Activated CD4-positive, alpha-beta T cell treated with anti-CD3 and anti-CD28 coated beads for 48 hours (primary cell): ENCODE measurements around the gene BMF.
"Not testable (repeated sequence)": the region's sequence is repeated elsewhere in the genome, so short reads cannot be mapped to it uniquely, and the experiment has no call there.

Experiments used
- DNase-seq: peaks from one replicate; pipeline ENCODE4 v3.0.0-alpha.2; 2020

Gene BMF

DNA sequence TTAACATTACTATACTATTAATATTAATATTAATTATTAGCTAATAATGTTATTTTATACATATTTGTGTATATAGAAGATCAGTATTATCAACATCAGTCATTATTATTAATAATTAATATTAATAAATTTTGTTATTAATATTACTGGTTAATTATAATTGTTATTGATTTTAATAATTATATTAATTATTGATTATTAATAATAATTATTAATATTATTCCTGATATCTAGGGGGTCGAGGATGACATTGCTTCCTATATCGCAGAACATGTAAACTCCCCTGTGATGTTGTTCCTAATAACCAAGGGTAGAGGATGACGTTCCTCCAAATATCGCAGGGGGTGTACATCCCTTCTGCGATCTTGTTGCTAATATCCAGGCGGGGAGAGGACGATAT is 17.3 kb upstream of the BMF start:
- DNase-seq: no peak

- DNase-seq: not testable (repeated sequence)
Observed at GRCh38 chr15:40124807-40125285, 16.2 kb upstream of the BMF start.

- DNase-seq: not testable (repeated sequence)
Observed at GRCh38 chr15:40124333-40124732, 15.7 kb upstream of the BMF start.

DNA sequence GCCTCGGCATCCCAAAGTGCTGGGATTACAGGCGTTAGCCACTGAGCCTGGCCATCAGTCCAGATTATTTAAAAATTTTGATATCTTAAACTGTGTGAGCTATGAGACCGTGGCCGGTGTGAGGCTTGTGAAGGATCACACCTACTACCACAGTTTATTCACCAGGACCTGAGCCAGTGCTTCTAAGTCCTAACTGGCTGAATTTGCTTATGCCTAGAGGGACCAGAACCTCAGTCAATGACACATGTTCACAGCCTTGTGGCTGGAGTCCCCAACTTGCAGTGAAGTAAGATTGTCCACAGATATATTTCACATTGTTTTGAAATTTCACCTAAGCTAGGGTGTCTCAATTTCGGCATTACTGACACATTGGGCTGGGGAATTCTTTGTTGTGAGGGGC is 15.2 kb upstream of the BMF start:
- not testable (repeated sequence) for DNase-seq

DNA sequence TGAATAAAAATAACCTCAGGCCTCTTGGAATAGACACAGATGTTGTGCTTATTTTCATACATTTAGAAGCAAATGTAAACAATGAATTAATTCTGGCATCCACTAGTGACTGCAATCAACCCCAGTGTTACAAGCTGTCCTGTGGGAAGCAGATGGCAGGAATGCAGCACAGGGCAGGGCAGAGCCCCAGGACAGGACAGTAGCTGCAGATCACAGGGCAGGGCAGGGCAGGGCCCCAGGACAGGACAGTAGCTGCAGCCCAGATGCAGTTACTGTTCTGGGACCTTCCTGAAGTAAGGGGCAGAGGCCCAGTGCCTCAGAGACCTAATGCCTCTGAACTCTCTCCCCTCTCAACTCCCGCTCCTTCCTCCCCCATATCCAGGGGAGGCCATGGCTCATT is 14.3 kb upstream of the BMF start:
- DNase-seq: not testable (repeated sequence)

- DNase-seq: no peak
Observed at GRCh38 chr15:40121911-40122638, 13.4 kb upstream of the BMF start.

- no peak for DNase-seq
Observed at GRCh38 chr15:40118473-40118872, 9.8 kb upstream of the BMF start.

DNA sequence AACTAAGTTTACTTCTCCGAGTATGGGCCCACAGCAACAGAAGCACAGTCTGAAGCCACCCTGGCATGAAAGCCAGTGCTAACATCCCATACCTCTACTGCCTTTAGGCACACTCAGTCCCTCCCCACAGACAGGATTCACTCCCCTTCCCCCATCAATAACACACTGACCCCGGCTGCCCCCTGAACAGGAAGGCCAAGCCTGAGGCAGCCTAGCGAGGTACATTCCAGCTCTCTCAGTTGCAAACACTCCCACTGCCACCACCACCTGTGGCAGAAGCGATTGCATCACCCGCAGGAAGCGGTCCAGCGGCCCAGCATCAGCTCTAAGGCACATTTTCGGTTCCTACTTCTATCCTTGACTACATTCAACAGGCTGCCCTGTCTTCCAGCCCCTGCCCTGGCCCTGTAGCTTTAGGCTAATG is 7.0 kb upstream of the BMF start:
- DNase-seq: peak; percentile 67

GRCh38 chr15:40115106-40115505 is 6.4 kb upstream of the BMF start:
- DNase-seq: not testable (repeated sequence)

- DNase-seq: no peak
Observed at GRCh38 chr15:40114218-40114617, 5.5 kb upstream of the BMF start.

GRCh38 chr15:40112789-40113188 is 4.1 kb upstream of the BMF start:
- no peak for DNase-seq

GRCh38 chr15:40111888-40112287 is 3.2 kb upstream of the BMF start:
- DNase-seq: no peak

GRCh38 chr15:40110866-40111550 is 2.3 kb upstream of the BMF start:
- DNase-seq: no peak

DNA sequence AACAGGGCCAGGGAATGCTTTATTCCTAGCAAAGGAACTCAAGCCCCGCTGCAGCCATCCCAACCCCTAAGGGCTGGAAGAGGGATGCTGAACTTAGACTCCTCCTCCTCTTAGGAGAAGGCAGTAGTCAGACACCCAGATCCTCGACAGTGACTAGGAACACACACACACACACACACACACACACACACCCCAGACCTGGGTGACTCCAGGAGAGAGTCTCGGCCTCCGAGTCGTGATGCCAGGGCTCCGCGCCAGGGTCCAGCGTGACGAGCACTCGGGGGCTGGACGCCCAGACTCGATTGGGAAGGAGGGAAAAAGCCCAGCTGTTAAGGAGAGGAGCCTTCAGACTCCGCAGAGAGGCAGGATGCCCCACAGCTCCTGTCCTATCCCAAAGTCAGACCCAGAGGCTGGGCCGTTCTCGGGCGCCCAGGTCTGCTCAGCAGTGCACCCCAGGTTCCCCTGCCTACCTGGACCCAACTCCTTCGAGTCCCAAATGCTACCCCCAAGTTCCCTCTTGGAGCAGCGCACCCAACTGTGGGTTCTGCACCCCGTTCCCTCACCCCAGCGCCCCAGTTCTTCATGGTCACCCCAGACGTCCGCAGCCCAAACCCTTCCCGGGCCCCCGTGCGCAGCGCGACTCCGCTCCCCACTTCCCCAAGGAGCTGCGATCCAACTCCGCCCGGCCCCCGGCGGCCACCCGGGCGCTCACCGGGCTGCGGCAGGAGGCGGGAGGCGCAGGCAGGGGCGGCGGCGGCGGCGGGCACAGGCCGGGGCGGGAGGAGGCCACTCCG is 421 bp downstream of the BMF start:
- DNase-seq: peak; percentile 37

DNA sequence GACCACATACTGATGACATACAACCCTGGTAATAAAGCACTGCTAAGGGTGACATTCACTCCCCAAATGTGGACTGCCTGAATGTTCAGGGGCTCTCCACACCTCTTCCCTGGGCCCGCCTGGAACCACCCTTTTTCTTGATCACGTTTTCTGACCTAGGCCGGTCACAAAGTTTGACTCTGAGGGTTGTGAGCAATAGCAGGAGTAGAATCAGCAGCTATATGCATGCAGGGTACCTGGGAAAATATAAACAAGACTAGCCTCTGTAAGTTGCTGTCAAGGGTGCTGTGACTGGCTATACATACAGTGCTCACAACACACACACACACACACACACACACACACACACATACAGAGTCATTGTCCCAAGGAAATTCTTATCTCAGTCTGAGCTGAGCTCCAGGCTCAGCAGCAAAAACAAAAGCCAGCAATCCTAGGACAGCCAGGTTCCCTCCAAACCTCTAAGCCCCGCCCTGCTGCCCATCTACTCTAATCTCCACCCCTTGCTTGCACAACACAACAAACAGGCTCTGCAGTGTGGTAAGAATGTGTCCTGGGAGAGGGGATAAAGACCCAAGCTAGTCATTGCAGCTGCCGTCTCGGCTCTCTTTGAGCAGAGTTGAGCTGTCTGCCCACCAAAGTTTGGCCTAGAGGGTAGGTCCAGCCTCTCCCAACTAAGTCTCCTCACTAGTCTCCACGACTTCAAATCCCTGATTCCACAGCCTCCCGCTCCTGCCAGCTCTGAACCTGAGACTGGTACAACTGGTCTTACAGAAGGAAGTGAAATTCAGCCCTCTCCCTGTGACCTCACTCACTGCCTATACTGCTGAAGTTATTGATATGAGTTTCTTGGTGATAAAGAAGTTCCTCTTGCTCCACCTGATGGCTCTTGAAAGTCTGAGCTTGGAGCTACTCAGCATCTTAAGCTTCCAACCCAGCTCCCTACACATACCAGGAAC is 2.2 kb downstream of the BMF start:
- DNase-seq: peak; percentile 33

DNA sequence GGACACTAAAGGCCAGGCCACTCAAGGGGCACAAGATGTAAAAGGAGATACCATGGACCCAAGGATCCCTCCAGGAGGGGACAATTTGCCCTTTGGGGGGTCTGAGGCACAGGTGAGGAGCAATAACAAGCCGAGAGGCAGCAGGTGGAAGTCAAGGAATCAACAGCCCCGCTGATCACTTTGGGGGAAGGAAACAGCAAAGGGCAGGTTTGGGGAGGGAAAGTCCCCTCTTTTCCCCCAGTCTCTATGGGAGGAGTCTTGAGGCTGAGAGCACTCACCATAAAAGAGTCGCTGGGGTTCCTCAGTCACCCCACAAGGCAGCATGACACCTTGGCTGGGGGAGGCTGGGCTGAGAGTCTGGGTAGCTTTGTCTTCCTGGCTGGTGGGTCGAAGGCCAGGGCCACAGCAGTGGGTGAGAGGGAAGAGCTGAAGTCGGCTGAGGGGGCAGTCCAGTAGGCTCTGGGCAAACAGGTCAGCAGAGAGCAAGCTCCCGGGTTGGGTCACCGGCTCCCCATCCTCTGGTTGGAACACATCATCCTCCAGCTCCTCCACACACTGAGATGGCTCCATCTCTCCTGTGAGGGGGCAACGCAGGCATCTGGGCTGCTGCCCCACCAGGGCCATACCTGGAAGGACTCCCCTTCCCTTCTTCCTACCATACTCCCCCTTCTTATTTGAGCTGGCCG is 3.0 kb downstream of the BMF start:
- DNase-seq: peak; percentile 58

- peak; percentile 90 for DNase-seq
Observed at GRCh38 chr15:40104865-40105516, 3.7 kb downstream of the BMF start.

DNA sequence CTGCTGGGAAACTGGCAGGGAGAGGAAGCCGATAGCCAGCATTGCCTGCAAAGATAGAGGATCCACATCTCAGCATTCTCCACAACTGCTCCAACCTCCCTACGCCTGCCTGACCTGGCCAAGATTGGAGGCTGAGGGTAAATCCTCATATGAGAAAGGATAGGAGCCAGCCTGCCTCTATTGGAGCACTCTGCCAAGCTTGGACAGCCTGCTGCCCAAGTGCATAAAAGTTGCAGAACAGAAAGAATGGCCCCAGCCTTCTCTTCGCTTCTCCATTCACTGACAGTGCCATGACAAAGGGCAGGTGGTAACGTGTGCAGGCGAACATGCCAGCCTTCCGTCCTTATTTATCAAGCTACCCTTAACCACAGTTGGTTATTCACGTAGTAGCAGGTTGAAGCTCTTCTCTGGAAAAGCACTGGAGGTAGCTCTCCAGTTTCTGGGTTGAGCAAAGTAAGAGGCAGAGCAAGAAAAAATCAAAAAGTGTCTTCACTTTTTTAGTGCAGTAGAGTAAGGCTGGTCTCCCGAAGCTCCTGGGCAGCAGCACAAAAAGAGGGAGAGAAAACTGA is 4.3 kb downstream of the BMF start:
- DNase-seq: no peak

DNA sequence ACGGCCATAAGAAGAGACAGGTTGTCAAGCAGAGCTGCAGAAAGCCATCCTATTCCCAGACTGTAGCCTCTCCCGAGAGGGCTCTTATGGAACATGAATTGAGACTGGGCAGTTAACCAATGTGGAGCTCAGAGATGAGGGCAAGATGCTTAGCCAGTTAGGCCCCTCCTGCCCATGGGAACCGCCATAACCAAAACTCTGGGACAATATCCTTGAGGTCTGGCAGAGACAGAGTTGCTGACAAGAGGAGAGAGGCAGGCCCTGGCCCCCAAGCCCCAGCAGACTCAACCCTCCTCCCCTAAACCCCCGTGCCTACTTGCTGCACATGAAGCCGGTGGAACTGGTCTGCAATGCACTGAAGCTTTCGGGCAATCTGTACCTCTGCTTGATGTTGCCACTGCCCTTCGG is 4.8 kb downstream of the BMF start:
- DNase-seq: no peak

GRCh38 chr15:40102897-40103858 is 5.5 kb downstream of the BMF start:
- no peak for DNase-seq
